H9 (cell line): ENCODE measurements around the gene TMED8. TPM values are rescaled to one million over a fixed set of nuclear protein-coding genes. Genes with fewer than 3 reads are reported as not detected.

Source experiments
- DNase-seq: peaks from one replicate; pipeline ENCODE4 v3.0.0-alpha.2; 2017
- H2AFZ ChIP-seq: one replicate; pipeline ENCODE4 v1.6.1; 2013; ENCODE audit warnings: mild to moderate bottlenecking, low read length, control low read depth, moderate library complexity
- H2AK5ac ChIP-seq: 2 replicates; pipeline ENCODE4 v1.6.1; 2013; ENCODE audit warnings: low read length, control low read depth, mixed read lengths; ENCODE audit not compliant: insufficient read length
- H2BK120ac ChIP-seq: one replicate; pipeline ENCODE4 v1.6.1; 2013; ENCODE audit warnings: low read depth, mild to moderate bottlenecking, low read length, control low read depth, inconsistent platforms; ENCODE audit not compliant: poor library complexity, severe bottlenecking
- H2BK12ac ChIP-seq: 2 replicates; pipeline ENCODE4 v1.6.1; 2013; ENCODE audit warnings: low read length, control low read depth, mixed read lengths, low read depth; ENCODE audit not compliant: insufficient read length
- H2BK15ac ChIP-seq: 2 replicates; pipeline ENCODE4 v1.6.1; 2013; ENCODE audit warnings: low read depth, low read length, control low read depth
- H2BK20ac ChIP-seq: one replicate; pipeline ENCODE4 v1.6.1; 2013; ENCODE audit warnings: low read depth, mild to moderate bottlenecking, low read length, control low read depth, inconsistent platforms; ENCODE audit not compliant: poor library complexity, severe bottlenecking
- H2BK5ac ChIP-seq: 2 replicates; pipeline ENCODE4 v1.6.1; 2013; ENCODE audit warnings: low read length, control low read depth, mixed read lengths; ENCODE audit not compliant: insufficient read length
- H3K14ac ChIP-seq: 2 replicates; pipeline ENCODE4 v1.6.1; 2013; ENCODE audit warnings: low read length, control low read depth; ENCODE audit not compliant: insufficient read depth
- H3K18ac ChIP-seq: 2 replicates; pipeline ENCODE4 v1.6.1; 2013; ENCODE audit warnings: low read depth, mild to moderate bottlenecking, mixed read lengths, low read length, control low read depth; ENCODE audit not compliant: insufficient read length
- H3K23ac ChIP-seq: 2 replicates; pipeline ENCODE4 v1.6.1; 2013; ENCODE audit warnings: low read length, control low read depth, mixed read lengths, low read depth; ENCODE audit not compliant: insufficient read length
- H3K23me2 ChIP-seq: 2 replicates; pipeline ENCODE4 v1.6.1; 2013; ENCODE audit warnings: low read depth, mild to moderate bottlenecking, mixed read lengths, low read length, control low read depth; ENCODE audit not compliant: insufficient read length, poor library complexity, severe bottlenecking
- H3K27ac ChIP-seq: 2 replicates; pipeline ENCODE4 v1.5.1; 2013; ENCODE audit warnings: low read length, control low read depth, mixed read lengths, low read depth; ENCODE audit not compliant: insufficient read length
- H3K27me3 ChIP-seq: 2 replicates; pipeline ENCODE4 v1.6.1; 2013; ENCODE audit warnings: low read length, control low read depth, inconsistent platforms; ENCODE audit not compliant: insufficient read depth
- H3K4ac ChIP-seq: 2 replicates; pipeline ENCODE4 v1.6.1; 2013; ENCODE audit warnings: low read depth, mild to moderate bottlenecking, control low read depth, inconsistent platforms, low read length, moderate library complexity
- H3K4me1 ChIP-seq: 2 replicates; pipeline ENCODE4 v1.6.1; 2013; ENCODE audit warnings: low read length, control low read depth, inconsistent platforms; ENCODE audit not compliant: insufficient read depth
- H3K4me2 ChIP-seq: 2 replicates; pipeline ENCODE4 v1.6.1; 2013; ENCODE audit warnings: low read length, control low read depth, mixed read lengths; ENCODE audit not compliant: insufficient read length, insufficient read depth
- H3K56ac ChIP-seq: 2 replicates; pipeline ENCODE4 v1.6.1; 2013; ENCODE audit warnings: low read depth, mild to moderate bottlenecking, mixed read lengths, low read length, control low read depth; ENCODE audit not compliant: insufficient read length
- H3K79me1 ChIP-seq: 2 replicates; pipeline ENCODE4 v1.6.1; 2013; ENCODE audit warnings: low read depth, mild to moderate bottlenecking, moderate library complexity, low read length, control low read depth, inconsistent platforms; ENCODE audit not compliant: insufficient read depth, poor library complexity, severe bottlenecking
- H3K79me2 ChIP-seq: 2 replicates; pipeline ENCODE4 v1.6.1; 2013; ENCODE audit warnings: low read length, control low read depth, inconsistent platforms; ENCODE audit not compliant: insufficient read depth
- H3K9ac ChIP-seq: 2 replicates; pipeline ENCODE4 v1.6.1; 2013; ENCODE audit warnings: low read length, control low read depth, mixed read lengths; ENCODE audit not compliant: insufficient read length; ENCODE audit errors: extremely low read depth
- H3K9me3 ChIP-seq: one replicate; pipeline ENCODE4 v1.6.1; 2013; ENCODE audit warnings: low read depth, low read length, inconsistent platforms; ENCODE audit not compliant: control insufficient read depth
- H3T11ph ChIP-seq: one replicate; pipeline ENCODE4 v1.6.1; 2013; ENCODE audit warnings: mild to moderate bottlenecking, low read length, control low read depth, inconsistent platforms
- H4K20me1 ChIP-seq: one replicate; pipeline ENCODE4 v1.6.1; 2013; ENCODE audit not compliant: control insufficient read depth, insufficient read length, insufficient read depth
- H4K5ac ChIP-seq: 2 replicates; pipeline ENCODE4 v1.6.1; 2013; ENCODE audit warnings: low read depth, mild to moderate bottlenecking, mixed read lengths, low read length, control low read depth; ENCODE audit not compliant: insufficient read length
- H4K8ac ChIP-seq: replicated peaks from 2 replicates; pipeline ENCODE4 v1.6.1; 2013; ENCODE audit warnings: low read length, control low read depth, mixed read lengths, low read depth; ENCODE audit not compliant: insufficient read length
- H4K91ac ChIP-seq: 2 replicates; pipeline ENCODE4 v1.6.1; 2013; ENCODE audit warnings: low read depth, mild to moderate bottlenecking, moderate library complexity, mixed read lengths, low read length, control low read depth; ENCODE audit not compliant: insufficient read length
- H3K27ac Mint-ChIP-seq, 3 experiments: 2 replicates in 2 of 3; 3 replicates in 1 of 3; pipeline ENCODE4 v1.8.0; 2020 to 2021; ENCODE audit warnings: mixed read lengths in 3 of 3, mild to moderate bottlenecking in 1 of 3, moderate library complexity in 1 of 3
- H3K27me3 Mint-ChIP-seq: 2 replicates; pipeline ENCODE4 v1.8.0; 2021; ENCODE audit warnings: low read depth, mild to moderate bottlenecking, moderate library complexity, mixed read lengths
- H3K36me3 Mint-ChIP-seq, 3 experiments: 2 replicates in 2 of 3; 3 replicates in 1 of 3; pipeline ENCODE4 v1.8.0; 2020 to 2021; ENCODE audit warnings: low read depth in 3 of 3, mixed read lengths in 3 of 3; ENCODE audit not compliant: insufficient read depth in 1 of 3
- H3K4me1 Mint-ChIP-seq, 2 experiments: 2 replicates each; pipeline ENCODE4 v1.8.0; 2020; ENCODE audit warnings: mixed read lengths in 2 of 2
- H3K4me3 Mint-ChIP-seq, 2 experiments: 2 replicates in 1 of 2; 3 replicates in 1 of 2; pipeline ENCODE4 v1.8.0; 2020 to 2021; ENCODE audit warnings: mild to moderate bottlenecking in 2 of 2, mixed read lengths in 2 of 2, moderate library complexity in 1 of 2
- H3K9me3 Mint-ChIP-seq, 2 experiments: 2 replicates in 1 of 2; 3 replicates in 1 of 2; pipeline ENCODE4 v1.8.0; 2020; ENCODE audit warnings: mild to moderate bottlenecking in 2 of 2, mixed read lengths in 2 of 2, moderate library complexity in 1 of 2
- WGBS: extraction: QIAGEN DNeasy Blood & Tissue Kit; methylation state at CpG from one replicate; pipeline ENCODE4 v1.1.7; 2013; ENCODE audit warnings: missing lambda C conversion rate, low lambda C conversion rate, mixed read lengths; ENCODE audit not compliant: insufficient read length; ENCODE audit errors: extremely low coverage; 5-methylcytosine and 5-hydroxymethylcytosine counted together
- total RNA-seq: library from RNA; stranded (reverse); gene quantifications from 2 replicates; pipeline ENCODE4 v1.2.1, GENCODE V29; 2021
- TF ChIP-seq, protein P1 (sequence below): fragments of 200-600 bp; sonication (generic); conservative IDR thresholded peaks from 3 replicates; pipeline ENCODE4 v1.8.0; 2021; ENCODE audit warnings: antibody characterized with exemption, mild to moderate bottlenecking

Gene TMED8
- total RNA-seq, 1 experiment from 2014 or later, result 9.5 TPM

DNA sequence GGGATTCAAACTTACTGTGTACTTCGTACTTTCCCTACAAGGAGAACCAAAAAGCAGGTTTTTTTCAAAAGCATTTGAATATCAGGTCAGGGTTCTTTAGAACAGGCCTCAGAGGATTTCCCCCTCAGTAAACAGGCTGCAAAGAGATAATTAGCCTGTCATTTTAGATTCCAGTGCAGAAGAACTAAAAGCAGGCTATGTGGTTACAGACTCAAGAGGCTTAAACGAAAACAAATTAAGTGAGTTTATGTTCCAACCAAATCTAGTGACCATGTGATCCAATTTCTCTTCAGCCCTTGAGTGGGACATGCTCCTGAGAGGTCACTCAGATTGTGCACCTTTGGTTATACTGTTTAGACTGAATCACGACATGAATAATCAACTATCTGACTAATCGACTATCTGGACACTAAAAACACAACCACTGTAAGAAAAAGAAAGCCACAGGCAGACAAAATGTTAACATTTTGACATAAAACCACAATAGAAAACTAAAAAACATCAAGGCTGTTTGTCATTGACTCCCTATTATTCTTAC, 4.5 kb downstream of the TMED8 start:
- H4K91ac ChIP-seq, result no peak overlapping the region
- no peak overlapping the region for H3K4me3 Mint-ChIP-seq
- H3K23me2 ChIP-seq, result peaks cover 10% of the 10 kb centered on the region
- no peak overlapping the region for H2BK120ac ChIP-seq
- H3K4me2 ChIP-seq, result no peak overlapping the region
- H4K5ac ChIP-seq, result no peak overlapping the region
- DNase-seq, result no peak
- no peak overlapping the region for H2BK20ac ChIP-seq
- H2BK5ac ChIP-seq, result no peak overlapping the region
- H3K4me1 ChIP-seq, result peaks cover 4% of the 10 kb centered on the region; the same call in 1 of the 2 replicates
- no peaks in the 10 kb centered on the region for H3K9me3 ChIP-seq
- no peaks in the 10 kb centered on the region for H3K79me1 ChIP-seq
- no peaks in the 10 kb centered on the region for H3K27me3 ChIP-seq
- no peaks in the 10 kb centered on the region for H4K20me1 ChIP-seq
- no peak overlapping the region for H3K27ac ChIP-seq
- no peak overlapping the region for H2AK5ac ChIP-seq
- no peaks in the 10 kb centered on the region; the same call in 1 of the 2 replicates for H3K27me3 Mint-ChIP-seq
- H3K14ac ChIP-seq, result no peak overlapping the region
- H3K79me2 ChIP-seq, result no peaks in the 10 kb centered on the region
- H3K4me1 Mint-ChIP-seq, result peaks cover 8 to 12% of the 10 kb centered on the region in 2 experiments
- H2BK15ac ChIP-seq, result no peak overlapping the region
- H3K9me3 Mint-ChIP-seq, result no peaks in the 10 kb centered on the region
- no peaks in the 10 kb centered on the region for H3K36me3 Mint-ChIP-seq
- no peak overlapping the region for H3K9ac ChIP-seq
- H3K27ac Mint-ChIP-seq, result no peak overlapping the region
- H2BK12ac ChIP-seq, result no peak overlapping the region
- no peak overlapping the region for H2AFZ ChIP-seq
- no CpG with 5 or more reads among the region's 4 CpGs for WGBS
- H3K23ac ChIP-seq, result no peak overlapping the region
- no peak overlapping the region for H3K56ac ChIP-seq
- H4K8ac ChIP-seq, result no peak overlapping the region
- H3T11ph ChIP-seq, result no peak overlapping the region
- TF ChIP-seq, protein P1, sequence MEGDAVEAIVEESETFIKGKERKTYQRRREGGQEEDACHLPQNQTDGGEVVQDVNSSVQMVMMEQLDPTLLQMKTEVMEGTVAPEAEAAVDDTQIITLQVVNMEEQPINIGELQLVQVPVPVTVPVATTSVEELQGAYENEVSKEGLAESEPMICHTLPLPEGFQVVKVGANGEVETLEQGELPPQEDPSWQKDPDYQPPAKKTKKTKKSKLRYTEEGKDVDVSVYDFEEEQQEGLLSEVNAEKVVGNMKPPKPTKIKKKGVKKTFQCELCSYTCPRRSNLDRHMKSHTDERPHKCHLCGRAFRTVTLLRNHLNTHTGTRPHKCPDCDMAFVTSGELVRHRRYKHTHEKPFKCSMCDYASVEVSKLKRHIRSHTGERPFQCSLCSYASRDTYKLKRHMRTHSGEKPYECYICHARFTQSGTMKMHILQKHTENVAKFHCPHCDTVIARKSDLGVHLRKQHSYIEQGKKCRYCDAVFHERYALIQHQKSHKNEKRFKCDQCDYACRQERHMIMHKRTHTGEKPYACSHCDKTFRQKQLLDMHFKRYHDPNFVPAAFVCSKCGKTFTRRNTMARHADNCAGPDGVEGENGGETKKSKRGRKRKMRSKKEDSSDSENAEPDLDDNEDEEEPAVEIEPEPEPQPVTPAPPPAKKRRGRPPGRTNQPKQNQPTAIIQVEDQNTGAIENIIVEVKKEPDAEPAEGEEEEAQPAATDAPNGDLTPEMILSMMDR, result no peak
- H3K18ac ChIP-seq, result no peak overlapping the region
- H3K4ac ChIP-seq, result no peak overlapping the region
